Activated CD8-positive, alpha-beta T cell treated with anti-CD3 and anti-CD28 coated beads, Interleukin-2, amount 10 ng/mL, durations not matched to agents 7 days and 5 days (primary cell): Measurements from ENCODE around the gene KATNAL2. TPM values are rescaled to one million over a fixed set of nuclear protein-coding genes. Genes with fewer than 3 reads are reported as not detected.

Experiments
- ATAC-seq: fragments of 150-1000 bp; cut with Tn5 transposase; one replicate; pipeline ENCODE4 v1.10.0; 2021; ENCODE audit warnings: moderate library complexity
- CTCF ChIA-PET: fragments of 350-600 bp; sonication (Branson Sonifier 250); formaldehyde crosslinking; loops from one replicate; lab custom pipeline; 2021; ENCODE audit warnings: antibody characterized with exemption; lab: Charles Lee
- POLR2A ChIA-PET: fragments of 350-600 bp; sonication (Branson Sonifier 250); formaldehyde crosslinking; loops from one replicate; lab custom pipeline; 2021; ENCODE audit warnings: antibody characterized with exemption; lab: Charles Lee
- DNase-seq: peaks from one replicate; pipeline ENCODE4 v3.0.0-alpha.2; 2020
- H3K27ac Mint-ChIP-seq: one replicate; pipeline ENCODE4 v1.8.0; 2021; ENCODE audit warnings: mild to moderate bottlenecking, mixed read lengths
- H3K27me3 Mint-ChIP-seq: one replicate; pipeline ENCODE4 v1.8.0; 2021; ENCODE audit warnings: low read depth, mixed read lengths
- H3K36me3 Mint-ChIP-seq: one replicate; pipeline ENCODE4 v1.8.0; 2021; ENCODE audit warnings: low read depth, mixed read lengths
- H3K4me1 Mint-ChIP-seq: one replicate; pipeline ENCODE4 v1.8.0; 2021; ENCODE audit warnings: low read depth, mixed read lengths
- H3K4me3 Mint-ChIP-seq: one replicate; pipeline ENCODE4 v1.8.0; 2021; ENCODE audit warnings: mild to moderate bottlenecking, mixed read lengths
- H3K9me3 Mint-ChIP-seq: one replicate; pipeline ENCODE4 v1.8.0; 2022; ENCODE audit warnings: mixed read lengths; ENCODE audit not compliant: insufficient read depth
- total RNA-seq, 2 experiments: library from RNA; stranded (reverse); gene quantifications; one replicate each; pipeline ENCODE4 v1.2.3, GENCODE V29; 2021

The KATNAL2 gene
- total RNA-seq, 2 experiments from 2014 or later: 0.34 to 0.76 TPM

DNA sequence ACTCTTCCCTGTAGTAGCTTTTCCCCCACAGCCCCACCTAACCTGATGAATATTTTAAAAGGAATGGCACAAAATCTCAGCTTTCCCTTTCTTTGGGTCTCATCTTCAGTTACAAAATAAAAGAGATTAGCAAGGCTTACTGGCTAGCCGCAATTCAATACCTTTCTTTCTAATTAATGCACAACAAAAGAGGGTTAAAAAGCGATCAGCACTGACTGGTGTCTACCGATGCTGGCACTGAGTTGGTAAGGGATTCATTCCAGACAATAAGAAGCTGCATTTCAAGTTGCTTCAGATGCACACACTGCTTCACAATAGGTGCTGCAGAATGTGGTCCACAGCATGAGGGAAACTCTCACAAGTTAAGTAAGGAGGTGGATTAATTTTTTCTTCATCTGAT is 191.0 kb downstream of the KATNAL2 start:
- ChIA-PET POLR2A (no interaction called here), CTCF (no interaction called here)
- no peaks in the 10 kb centered on the region for H3K27me3 Mint-ChIP-seq
- no peak overlapping the region for H3K4me3 Mint-ChIP-seq
- no peak overlapping the region for H3K27ac Mint-ChIP-seq
- H3K9me3 Mint-ChIP-seq: no peaks in the 10 kb centered on the region
- ATAC-seq: no peak
- peaks cover 17% of the 10 kb centered on the region for H3K36me3 Mint-ChIP-seq
- no peak for DNase-seq
- no peaks in the 10 kb centered on the region for H3K4me1 Mint-ChIP-seq

DNA sequence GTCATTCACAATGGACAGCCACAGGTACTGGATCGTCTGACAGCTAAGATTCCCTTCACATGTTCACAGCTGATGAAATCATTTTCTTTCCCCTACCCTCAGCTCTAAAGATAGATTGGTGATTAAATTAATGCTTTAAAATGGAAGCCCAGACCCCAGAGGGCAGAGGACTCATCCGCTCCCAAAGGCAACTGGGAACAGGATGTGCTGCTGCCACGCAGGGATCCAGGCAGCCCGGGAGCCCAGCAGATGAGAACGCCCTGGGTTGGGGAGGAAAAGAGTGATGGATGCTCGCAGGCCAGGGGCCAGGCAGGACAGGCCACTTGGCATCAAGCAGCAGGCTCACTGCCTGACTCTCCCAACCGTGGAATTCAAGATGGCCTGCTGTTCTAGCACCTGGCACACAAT is 191.6 kb downstream of the KATNAL2 start:
- DNase-seq: no peak
- CTCF ChIA-PET: no interaction called here
- H3K36me3 Mint-ChIP-seq: peaks cover 17% of the 10 kb centered on the region

DNA sequence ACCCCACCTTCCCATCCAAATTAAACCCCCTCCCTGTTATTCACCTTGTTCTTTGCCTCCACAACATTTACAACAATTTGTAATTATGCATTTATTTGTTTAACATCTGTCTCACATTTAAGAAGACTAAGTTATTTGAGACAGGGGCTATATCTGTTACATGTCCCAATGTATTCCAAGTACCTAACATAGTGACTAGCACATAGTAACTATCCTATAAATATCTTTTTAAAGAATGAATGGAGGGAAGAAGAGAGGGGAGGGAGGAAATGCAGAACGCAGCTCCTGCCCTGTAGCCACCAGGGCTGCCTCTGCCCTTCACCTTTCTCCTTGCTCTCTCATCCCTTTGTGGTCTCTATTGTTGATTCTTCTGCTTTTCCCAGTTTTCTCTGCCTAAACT is 192.3 kb downstream of the KATNAL2 start:
- no peak for DNase-seq
- Mint-ChIP-seq H3K27ac (no peak overlapping the region), H3K4me1 (no peaks in the 10 kb centered on the region), H3K27me3 (no peaks in the 10 kb centered on the region), H3K9me3 (no peaks in the 10 kb centered on the region), H3K36me3 (peaks cover 17% of the 10 kb centered on the region), H3K4me3 (no peak overlapping the region)
- ChIA-PET POLR2A (no interaction called here), CTCF (interaction anchor here (1.2 kb wide), 1 partner anchor 10 kb away, joined by 3 read pairs; no protein-coding TSS in a partner anchor)
- ATAC-seq: no peak

More for the DNA sequence above, 191.6 kb downstream of the KATNAL2 start:
- no peaks in the 10 kb centered on the region for H3K27me3 Mint-ChIP-seq
- no peak for ATAC-seq
- no peak overlapping the region for H3K27ac Mint-ChIP-seq
- POLR2A ChIA-PET: no interaction called here
- H3K4me3 Mint-ChIP-seq: no peak overlapping the region
- no peaks in the 10 kb centered on the region for H3K9me3 Mint-ChIP-seq
- H3K4me1 Mint-ChIP-seq: no peaks in the 10 kb centered on the region

- peaks cover 17% of the 10 kb centered on the region for H3K36me3 Mint-ChIP-seq
- no peaks in the 10 kb centered on the region for H3K9me3 Mint-ChIP-seq
- ChIA-PET POLR2A (no interaction called here), CTCF (interaction anchor here (1.0 to 3.0 kb wide), 3 partner anchors 11 to 644 kb away, joined by 3 to 8 read pairs (median 3); no protein-coding TSS in a partner anchor)
- no peak for ATAC-seq
- no peak overlapping the region for H3K27ac Mint-ChIP-seq
- no peaks in the 10 kb centered on the region for H3K27me3 Mint-ChIP-seq
- no peak overlapping the region for H3K4me3 Mint-ChIP-seq
- DNase-seq: no peak
- H3K4me1 Mint-ChIP-seq: no peaks in the 10 kb centered on the region
These were observed 193.3 kb downstream of the KATNAL2 start for GRCh38 chr18:47110492-47111274.

DNA sequence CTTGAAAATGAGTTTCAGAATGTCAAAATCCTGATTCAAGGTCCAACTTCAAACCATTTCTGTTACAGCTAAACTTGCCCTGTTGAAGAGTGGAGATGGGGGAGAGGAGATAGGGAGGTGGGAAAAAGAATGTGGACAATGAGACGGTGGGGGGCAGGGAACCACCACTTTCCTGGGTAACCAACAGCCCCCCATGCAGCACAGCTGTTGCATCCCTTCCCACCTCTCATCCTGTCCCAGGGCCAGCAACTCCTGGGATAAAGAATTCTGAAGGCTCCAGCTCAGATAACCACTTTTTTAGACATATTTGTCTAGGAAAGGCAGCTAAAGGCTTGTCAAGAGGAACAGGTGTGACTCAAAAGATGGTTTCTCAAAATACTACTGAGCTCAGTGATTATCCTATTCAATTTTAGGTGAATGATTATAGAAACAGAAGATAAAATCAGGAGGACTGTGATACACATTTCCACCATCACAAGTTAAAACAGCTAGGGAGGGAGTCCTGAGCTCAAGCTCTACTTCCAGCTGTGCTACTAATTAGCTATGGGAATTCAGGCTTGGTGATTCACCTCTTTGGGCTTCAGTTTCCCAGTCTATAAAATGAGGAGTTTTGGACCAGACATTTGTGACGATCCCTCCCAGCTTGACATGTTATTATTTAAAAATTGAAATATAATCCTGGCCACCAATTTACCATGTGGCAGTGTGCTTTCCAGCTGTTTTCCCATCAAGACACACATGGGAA is 196.6 kb downstream of the KATNAL2 start:
- peaks cover 12% of the 10 kb centered on the region for H3K36me3 Mint-ChIP-seq
- ChIA-PET CTCF (interaction anchor here (0.8 to 1.5 kb wide), 3 partner anchors 10 to 91 kb away, joined by 4 read pairs; no protein-coding TSS in a partner anchor), POLR2A (no interaction called here)
- DNase-seq (no peak), ATAC-seq (no peak)
- H3K9me3 Mint-ChIP-seq: no peaks in the 10 kb centered on the region
- no peak overlapping the region for H3K4me3 Mint-ChIP-seq
- no peaks in the 10 kb centered on the region for H3K27me3 Mint-ChIP-seq
- no peak overlapping the region for H3K27ac Mint-ChIP-seq
- H3K4me1 Mint-ChIP-seq: no peaks in the 10 kb centered on the region

GRCh38 chr18:47115205-47115604 is 197.8 kb downstream of the KATNAL2 start:
- CTCF ChIA-PET: interaction anchor here (1.4 kb wide), 1 partner anchor 90 kb away, joined by 3 read pairs; no protein-coding TSS in a partner anchor

GRCh38 chr18:47118981-47119380 is 201.6 kb downstream of the KATNAL2 start:
- DNase-seq (no peak), ATAC-seq (no peak)
- peaks cover 23% of the 10 kb centered on the region for H3K36me3 Mint-ChIP-seq
- H3K4me1 Mint-ChIP-seq: no peaks in the 10 kb centered on the region
- H3K27me3 Mint-ChIP-seq: no peaks in the 10 kb centered on the region
- no peak overlapping the region for H3K27ac Mint-ChIP-seq
- H3K9me3 Mint-ChIP-seq: no peaks in the 10 kb centered on the region
- ChIA-PET POLR2A (no interaction called here), CTCF (interaction anchor here (1.6 kb wide), 1 partner anchor 10 kb away, joined by 4 read pairs; no protein-coding TSS in a partner anchor)
- H3K4me3 Mint-ChIP-seq: no peak overlapping the region

More at GRCh38 chr18:47115205-47115604, 197.8 kb downstream of the KATNAL2 start:
- POLR2A ChIA-PET: no interaction called here
- no peak for DNase-seq
- no peak overlapping the region for H3K4me3 Mint-ChIP-seq
- H3K9me3 Mint-ChIP-seq: no peaks in the 10 kb centered on the region
- no peaks in the 10 kb centered on the region for H3K27me3 Mint-ChIP-seq
- H3K27ac Mint-ChIP-seq: no peak overlapping the region
- peaks cover 17% of the 10 kb centered on the region for H3K36me3 Mint-ChIP-seq
- no peak for ATAC-seq
- no peaks in the 10 kb centered on the region for H3K4me1 Mint-ChIP-seq

DNA sequence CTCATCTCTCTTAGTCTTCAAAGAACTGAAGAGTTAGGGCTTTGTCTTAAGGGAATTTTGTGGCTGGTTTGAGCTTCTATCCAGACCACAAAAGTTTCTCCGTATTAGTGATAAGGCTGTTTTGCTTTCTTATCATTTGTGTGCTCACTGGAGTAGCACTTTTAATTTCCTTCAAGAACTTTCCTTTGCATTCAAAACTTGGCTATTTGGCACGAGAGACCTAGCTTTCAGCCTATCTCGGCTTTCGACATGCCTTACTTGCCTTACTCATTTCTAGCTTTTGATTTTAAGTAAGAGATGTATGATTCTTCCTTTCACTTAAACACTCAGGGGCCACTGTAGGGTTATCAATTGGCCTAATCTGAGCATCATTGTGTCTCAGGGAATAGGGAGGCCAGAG is 203.0 kb downstream of the KATNAL2 start:
- no peaks in the 10 kb centered on the region for H3K9me3 Mint-ChIP-seq
- H3K36me3 Mint-ChIP-seq: peaks cover 25% of the 10 kb centered on the region
- H3K4me3 Mint-ChIP-seq: no peak overlapping the region
- no peaks in the 10 kb centered on the region for H3K4me1 Mint-ChIP-seq
- ATAC-seq (no peak), DNase-seq (no peak)
- no peak overlapping the region for H3K27ac Mint-ChIP-seq
- ChIA-PET CTCF (interaction anchor here (1.6 kb wide), 1 partner anchor 8 kb away, joined by 4 read pairs; no protein-coding TSS in a partner anchor), POLR2A (interaction anchor here (0.6 kb wide), 1 partner anchor 30 kb away, joined by 3 read pairs; the partner anchor contains the start of gene HDHD2)
- no peaks in the 10 kb centered on the region for H3K27me3 Mint-ChIP-seq

DNA sequence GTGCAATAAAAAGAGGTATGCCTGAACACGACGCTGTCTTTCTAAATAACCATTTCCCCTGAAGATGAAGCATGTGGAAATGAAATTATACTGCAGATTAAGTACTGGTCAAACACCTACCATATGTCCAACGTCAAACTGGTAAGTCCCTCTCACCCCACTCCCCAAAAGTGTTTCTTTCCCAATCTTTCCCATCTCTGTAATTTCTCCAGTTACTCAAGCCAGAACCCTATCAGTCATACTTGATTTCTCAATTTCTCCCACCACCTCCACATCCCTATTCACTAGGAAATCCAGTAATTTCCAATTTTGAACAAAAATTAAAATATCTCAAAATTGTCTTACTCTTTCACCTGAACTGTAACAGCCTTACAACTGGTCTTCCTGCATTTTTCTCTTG is 203.7 kb downstream of the KATNAL2 start:
- Mint-ChIP-seq H3K4me3 (no peak overlapping the region), H3K27ac (no peak overlapping the region), H3K4me1 (no peaks in the 10 kb centered on the region), H3K36me3 (peaks cover 27% of the 10 kb centered on the region), H3K27me3 (no peaks in the 10 kb centered on the region), H3K9me3 (no peaks in the 10 kb centered on the region)
- CTCF ChIA-PET: no interaction called here
- ATAC-seq (no peak), DNase-seq (no peak)
- POLR2A ChIA-PET: no interaction called here

DNA sequence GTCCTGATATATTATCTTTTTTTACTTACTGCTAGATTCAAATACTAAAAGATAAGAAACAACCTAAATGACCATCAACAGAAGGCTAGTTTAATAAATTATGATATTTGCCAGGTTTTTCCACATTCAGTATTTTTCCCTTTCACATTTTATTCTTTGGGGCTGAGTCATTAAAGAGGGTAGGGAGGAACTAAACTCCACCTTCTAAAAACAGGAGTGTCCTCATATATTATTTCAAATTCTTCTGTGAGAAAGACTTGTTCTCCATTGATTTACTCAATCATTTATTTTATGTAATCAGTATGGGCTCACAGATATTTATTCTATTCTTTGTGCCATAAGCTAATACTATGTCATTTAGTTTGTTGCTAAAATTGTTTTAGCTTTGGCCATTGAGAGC is 223.9 kb downstream of the KATNAL2 start:
- ATAC-seq (no peak), DNase-seq (no peak)
- ChIA-PET POLR2A (no interaction called here), CTCF (interaction anchor here (0.9 kb wide), 1 partner anchor 17 kb away, joined by 3 read pairs; no protein-coding TSS in a partner anchor)
- Mint-ChIP-seq H3K36me3 (peaks cover 14% of the 10 kb centered on the region), H3K4me1 (no peaks in the 10 kb centered on the region), H3K27me3 (no peaks in the 10 kb centered on the region), H3K4me3 (no peak overlapping the region), H3K27ac (no peak overlapping the region), H3K9me3 (no peaks in the 10 kb centered on the region)

GRCh38 chr18:47143153-47143552 is 225.8 kb downstream of the KATNAL2 start:
- DNase-seq: no peak
- H3K9me3 Mint-ChIP-seq: no peaks in the 10 kb centered on the region
- ChIA-PET POLR2A (no interaction called here), CTCF (no interaction called here)
- no peaks in the 10 kb centered on the region for H3K4me1 Mint-ChIP-seq
- H3K27ac Mint-ChIP-seq: no peak overlapping the region
- peaks cover 15% of the 10 kb centered on the region for H3K36me3 Mint-ChIP-seq
- H3K27me3 Mint-ChIP-seq: no peaks in the 10 kb centered on the region
- ATAC-seq: no peak
- H3K4me3 Mint-ChIP-seq: no peak overlapping the region
